Germinal center (tissue), 1 donor: ENCODE results near the gene COL20A1.
"Not testable (repeated sequence)": the region's sequence is repeated elsewhere in the genome, so short reads cannot be mapped to it uniquely, and the experiment has no call there.

Experiments used
- DNase-seq: peaks from one replicate; pipeline ENCODE4 v3.0.0; 2012; ENCODE audit warnings: mixed read lengths, low spot score

The COL20A1 gene

DNA sequence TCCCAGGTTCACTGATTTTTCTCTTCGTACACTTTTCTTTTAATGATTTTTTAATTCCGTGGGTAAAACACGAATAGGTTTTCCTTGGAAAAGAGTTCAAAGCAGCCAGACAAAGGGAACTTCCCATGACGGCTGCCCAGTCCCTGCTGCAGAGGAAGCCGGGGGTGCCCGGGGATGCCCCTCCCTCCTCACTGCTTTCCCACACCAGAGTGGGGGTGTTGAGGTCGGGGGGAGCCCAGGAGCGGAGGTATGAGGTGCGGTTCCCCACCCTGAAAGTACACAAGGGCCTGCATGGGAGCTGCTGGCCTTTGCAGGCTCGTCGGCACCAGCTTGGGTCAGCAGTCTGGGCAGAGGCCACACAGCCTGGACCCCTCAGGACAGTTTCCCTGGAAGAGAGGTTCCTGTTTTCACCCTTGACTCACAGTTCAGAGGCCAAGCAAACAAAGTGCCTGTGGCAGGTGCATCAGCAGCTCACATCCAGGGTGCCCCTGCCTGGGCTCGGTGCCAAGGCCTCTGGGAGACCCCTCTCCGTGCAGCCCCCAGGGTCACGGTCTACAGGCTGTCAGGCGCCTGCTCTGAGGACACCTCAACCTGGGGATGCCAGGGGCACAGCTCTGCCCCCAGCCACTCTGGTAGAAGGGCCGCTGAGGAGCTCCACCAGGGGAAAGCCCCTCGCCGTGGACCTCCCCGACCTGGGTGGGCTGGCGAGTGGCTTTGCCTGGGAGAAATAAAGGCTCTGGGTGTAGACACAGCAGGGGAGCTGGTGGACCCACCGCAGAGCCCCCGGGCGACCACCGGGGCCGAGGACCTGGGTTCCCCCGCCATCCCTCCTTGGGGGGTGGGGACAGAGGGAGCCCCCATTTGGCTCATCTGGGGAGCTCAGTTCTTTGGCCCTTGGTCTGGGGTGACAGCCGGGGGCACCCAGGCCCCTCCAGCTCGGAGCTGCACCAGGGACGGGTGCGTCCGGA is 83.6 kb downstream of the COL20A1 start:
- DNase-seq = no peak

DNA sequence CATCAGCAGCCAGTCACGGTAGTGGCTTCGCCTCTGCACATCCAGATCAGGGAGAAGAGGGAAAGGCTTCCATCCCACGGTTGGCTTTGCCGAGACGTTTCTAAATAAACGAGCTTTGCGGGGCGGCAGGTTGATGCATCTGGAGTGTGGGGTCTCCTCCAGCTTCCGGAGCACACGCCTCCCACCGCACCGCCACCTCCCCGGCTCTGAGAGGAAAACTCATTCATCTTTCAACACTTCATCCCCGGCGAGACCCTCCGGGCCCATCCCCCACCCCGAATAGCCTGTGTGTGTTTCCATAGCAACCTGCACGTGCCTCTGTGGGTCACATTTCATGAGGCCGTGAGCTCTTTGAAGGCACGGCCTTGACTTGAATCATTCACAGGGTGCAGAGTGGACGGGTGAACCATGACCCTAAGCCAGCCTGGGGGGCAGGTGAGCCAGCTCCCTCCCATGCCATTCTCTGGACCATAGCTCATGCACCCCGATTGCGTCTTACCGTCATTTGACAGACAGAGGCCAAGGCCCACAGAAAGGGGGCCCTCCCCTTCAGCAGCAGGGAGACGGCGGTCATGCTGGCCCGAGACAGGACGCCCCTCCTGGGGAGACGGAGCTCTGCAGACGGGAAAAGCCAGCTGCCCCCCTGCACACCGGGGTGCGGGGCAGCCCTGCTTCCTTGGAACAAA is 84.4 kb downstream of the COL20A1 start:
- no peak for DNase-seq

DNA sequence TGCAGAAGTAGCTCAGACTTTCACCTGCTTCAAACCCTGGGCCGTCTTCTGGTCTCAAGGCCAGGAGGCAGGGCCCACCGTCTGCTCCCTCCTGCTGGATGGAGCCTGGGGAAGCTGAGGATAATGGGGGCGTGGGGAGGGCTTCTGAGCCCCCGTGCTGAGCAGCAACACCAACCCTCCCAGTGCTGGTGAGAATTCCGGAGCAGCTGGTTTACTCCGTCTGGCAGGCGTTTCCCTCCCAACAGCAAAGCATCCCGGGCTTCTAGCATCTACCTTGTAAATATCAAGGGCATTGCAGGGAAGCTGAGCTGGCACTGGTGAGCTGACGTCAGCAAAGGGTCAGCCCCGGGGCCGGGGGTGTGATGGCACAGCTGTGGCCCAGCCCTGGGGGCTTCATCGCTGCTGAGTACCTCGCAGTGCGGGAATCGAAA is 85.0 kb downstream of the COL20A1 start:
- DNase-seq = no peak

DNA sequence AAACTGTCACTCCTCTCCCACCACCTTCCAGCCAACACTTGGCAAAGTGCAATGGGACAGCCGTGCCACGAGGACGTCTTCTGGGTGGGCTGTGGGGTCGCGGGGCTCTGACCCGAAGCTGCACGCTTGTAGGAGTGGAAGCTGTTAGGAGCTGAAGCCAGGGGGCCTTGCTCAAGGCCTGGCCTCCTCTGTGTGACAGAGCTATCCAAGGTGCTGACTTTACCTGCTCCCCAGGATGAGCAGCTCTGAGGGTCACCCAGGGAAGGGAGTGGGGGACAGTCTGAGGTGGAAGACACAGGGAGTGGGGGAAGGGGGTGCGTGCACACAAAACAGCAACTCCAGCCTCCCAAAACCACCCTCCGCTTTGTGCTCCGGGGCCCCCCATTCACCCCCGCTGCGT is 85.6 kb downstream of the COL20A1 start:
- no peak for DNase-seq

DNA sequence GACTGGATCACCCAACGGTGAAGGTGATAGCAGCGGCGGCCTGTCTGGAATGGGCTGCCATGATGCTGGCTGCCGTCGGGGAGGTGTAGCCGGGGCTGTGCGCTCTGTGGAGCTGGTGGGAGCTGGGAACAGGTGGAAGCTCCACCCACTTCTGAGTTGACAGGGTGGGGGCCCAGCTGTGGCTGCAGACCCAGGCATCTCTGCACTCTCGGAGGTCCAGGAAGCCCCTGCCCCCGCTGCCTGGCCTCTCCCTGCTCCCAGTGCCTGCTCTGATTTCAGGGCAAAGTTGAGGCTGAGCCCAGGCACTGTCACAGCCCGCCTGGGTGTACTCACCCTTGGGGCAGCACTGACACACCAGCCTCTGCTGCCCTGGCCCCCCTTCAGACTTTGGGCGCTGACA is 86.3 kb downstream of the COL20A1 start:
- no peak for DNase-seq

DNA sequence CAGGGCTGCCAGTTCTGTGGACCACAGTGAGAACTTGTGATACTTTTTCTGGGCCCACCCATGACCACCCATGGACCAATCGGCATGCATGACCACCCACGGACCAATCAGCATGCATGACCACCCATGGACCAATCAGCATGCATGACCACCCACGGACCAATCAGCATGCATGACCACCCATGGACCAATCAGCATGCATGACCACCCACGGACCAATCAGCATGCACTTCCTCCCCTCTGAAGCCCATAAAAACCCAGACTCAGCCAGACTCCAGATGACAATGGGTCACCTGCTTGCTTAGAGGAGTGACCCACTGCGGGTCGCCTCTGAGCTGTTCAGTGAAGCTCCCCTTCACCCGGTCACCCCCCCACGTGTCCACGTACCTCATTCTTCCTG is 86.9 kb downstream of the COL20A1 start:
- not testable (repeated sequence) for DNase-seq

DNA sequence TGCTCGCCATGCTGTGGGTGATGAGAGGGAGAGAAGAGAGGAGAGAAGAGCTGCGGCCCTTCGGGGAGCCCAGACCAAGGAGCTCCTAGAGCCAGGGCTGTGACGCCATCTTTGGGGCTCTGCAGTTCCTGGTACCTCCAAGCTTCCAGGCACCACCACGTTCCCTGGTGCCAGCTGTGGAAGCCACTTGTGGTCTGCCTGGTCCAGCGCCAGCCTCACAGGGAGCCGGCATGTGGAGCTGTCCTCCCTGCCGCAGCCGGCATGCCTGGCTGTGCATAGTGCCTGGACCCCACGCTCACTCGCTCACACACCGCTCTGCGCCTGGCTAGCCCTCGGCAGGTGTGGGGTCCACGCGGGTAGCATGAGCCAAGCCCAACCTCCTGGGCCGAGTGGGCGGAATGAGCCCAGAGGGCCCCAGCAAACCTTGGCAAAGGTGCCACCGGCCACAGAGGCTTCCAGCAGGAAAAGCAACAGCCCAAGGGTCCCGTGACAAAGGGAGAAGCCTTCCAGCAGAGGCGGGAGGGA is 87.4 kb downstream of the COL20A1 start:
- no peak for DNase-seq

DNA sequence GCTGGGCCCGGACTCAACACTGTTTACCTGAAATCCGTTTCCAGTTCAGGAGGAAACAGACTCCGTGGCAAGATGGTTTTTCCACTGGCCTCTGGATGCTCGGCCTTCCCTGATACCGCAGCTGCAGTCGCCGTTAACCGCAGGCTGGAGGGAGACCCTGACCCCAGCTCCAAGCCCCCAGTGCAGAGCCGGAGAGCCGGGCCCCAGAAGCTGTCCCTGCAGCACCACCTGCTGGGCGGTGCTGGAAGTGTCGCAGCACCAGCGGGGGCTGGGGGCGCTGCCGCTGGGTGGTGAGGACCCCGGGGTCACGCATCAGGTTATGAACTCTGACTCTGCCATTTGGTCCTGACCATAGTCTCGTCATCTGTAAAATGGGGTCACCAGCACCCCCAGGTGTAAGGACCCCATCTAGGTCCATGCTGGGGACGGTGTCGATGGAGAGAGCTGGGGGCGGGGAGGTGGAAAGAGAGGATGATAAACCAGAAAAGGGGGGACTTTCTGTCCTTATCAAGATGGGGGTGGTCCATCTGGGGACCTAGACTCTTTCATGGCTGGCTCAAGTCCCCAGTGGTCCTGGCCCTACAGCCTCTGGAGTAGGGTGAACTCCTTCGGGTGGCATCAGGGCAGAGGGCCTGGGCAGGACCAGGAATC is 88.9 kb downstream of the COL20A1 start:
- DNase-seq = peak; percentile 78

DNA sequence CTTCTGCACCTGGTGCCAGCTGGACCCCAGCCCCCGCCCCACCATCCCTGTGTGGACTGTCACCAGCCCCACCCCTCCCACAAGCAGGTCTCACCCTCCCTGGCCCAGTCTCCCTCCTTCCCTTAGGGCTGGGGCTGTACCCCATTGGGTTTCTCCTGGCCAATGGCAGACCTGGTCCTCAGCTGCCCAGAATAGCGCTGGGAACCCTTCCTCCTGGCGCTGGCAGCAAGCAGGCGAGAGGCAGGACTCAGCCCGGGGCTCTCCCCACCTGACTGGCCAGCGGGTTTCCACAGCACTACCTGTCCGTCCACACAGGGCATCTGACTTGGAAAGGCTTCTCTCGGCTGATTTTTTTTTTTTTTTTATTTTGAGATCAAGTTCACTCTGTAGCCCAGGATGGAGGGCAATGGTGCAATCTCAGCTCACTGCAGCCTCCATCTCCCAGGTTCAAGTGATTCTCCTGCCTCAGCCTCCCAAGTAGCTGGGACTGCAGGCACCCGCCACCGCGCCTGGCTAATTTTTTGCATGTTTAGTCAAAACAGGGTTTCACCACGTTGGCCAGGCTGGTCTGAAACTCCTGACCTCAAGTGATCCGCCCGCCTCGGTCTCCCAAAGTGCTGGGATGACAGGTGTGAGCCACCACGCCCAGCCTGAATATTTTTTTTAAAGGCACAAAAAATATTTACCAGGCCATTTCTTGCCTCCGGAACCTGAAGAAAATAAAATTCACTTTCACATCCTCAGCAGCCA is 89.7 kb downstream of the COL20A1 start:
- no peak for DNase-seq

DNA sequence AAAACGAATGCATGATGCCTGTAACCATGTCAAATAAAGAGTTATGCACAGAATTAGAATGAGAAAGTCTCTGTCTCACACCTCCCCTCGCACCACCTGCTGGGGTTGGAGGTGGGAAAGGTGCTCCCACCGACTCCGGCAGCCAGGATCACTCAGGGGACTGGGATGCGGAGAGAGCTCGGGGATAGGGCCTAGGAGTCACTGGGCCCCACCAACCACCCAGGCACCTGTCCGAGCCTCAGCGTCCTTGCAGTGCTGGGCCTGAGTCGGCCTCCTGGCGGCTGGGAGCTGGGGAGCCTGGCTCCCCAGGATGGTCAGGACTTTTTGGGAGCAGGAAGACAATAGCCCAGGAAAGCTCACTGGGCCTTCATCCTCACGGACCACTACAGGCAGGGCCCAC is 90.6 kb downstream of the COL20A1 start:
- DNase-seq = no peak

DNA sequence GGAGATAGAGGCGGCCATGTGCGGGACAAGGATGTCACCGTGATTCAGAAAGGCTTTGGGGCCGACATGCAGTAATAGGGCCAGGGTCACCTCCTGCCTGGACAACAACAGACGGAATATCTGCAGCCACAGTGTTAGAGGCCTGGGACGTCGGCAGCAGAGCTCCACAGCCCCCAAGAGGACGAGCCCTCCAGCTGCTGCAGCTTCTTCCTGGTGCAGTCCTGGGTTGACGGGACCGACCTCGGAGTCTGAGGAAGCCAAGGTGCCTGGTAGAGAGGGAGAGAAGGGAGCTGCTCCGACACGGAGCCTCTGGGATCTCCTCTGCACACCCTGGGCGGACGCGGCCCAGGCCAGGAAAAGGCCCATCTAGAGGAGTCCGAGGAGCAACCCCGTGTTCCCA is 91.3 kb downstream of the COL20A1 start:
- no peak for DNase-seq
